Panc1 (cell line): Measurements from ENCODE around the gene ASB6. TPM values are rescaled to one million over a fixed set of nuclear protein-coding genes. Genes with fewer than 3 reads are reported as not detected.

ENCODE experiments used
- ATAC-seq: fragments of 200-7000 bp; cut with Tn5 transposase; 2 replicates; pipeline ENCODE4 v1.9.1; 2020; ENCODE audit warnings: mild to moderate bottlenecking, moderate library complexity
- BruUV-seq: library from RNA; stranded (reverse); fragments of 400-500 nt; replicated peaks from 2 replicates; lab custom pipeline; 2021; lab: Mats Ljungman, UMichigan
- CTCF ChIA-PET: fragments of 300-600 bp; sonication (Branson Sonifier 250); formaldehyde crosslinking; loops from one replicate; lab custom pipeline; 2022; ENCODE audit warnings: antibody characterized with exemption; lab: Charles Lee
- POLR2A ChIA-PET: fragments of 300-600 bp; sonication (Branson Sonifier 250); formaldehyde crosslinking; loops from one replicate; lab custom pipeline; 2022; ENCODE audit warnings: antibody characterized with exemption; lab: Charles Lee
- DNase-seq: peaks from one replicate; pipeline ENCODE4 v3.0.0-alpha.2; 2010; ENCODE audit warnings: low read depth, low spot score
- H3K27ac ChIP-seq: 2 replicates; pipeline ENCODE4 v1.5.1; 2011; ENCODE audit warnings: mild to moderate bottlenecking, low read length, inconsistent platforms
- H3K27me3 ChIP-seq: fragments of 200-500 bp; sonication (Bioruptor generic); 2 replicates; pipeline ENCODE4 v1.6.0; 2014; ENCODE audit warnings: low read length, inconsistent platforms; ENCODE audit not compliant: control insufficient read depth, insufficient read depth
- H3K36me3 ChIP-seq: fragments of 200-500 bp; sonication (Bioruptor generic); 2 replicates; pipeline ENCODE4 v1.5.1; 2014; ENCODE audit warnings: inconsistent platforms, mild to moderate bottlenecking, low read length, moderate library complexity; ENCODE audit not compliant: control insufficient read depth, insufficient read depth
- H3K4me1 ChIP-seq: 2 replicates; pipeline ENCODE4 v1.5.1; 2011; ENCODE audit warnings: inconsistent platforms, mild to moderate bottlenecking, low read length, moderate library complexity; ENCODE audit not compliant: control insufficient read depth, insufficient read depth
- H3K4me3 ChIP-seq, 2 experiments: 2 replicates each; pipeline ENCODE4 v1.5.1; 2011 to 2012; ENCODE audit warnings: low read depth in 2 of 2, low read length in 2 of 2, mild to moderate bottlenecking in 2 of 2, inconsistent platforms in 1 of 2, moderate library complexity in 1 of 2
- H3K9me3 ChIP-seq: fragments of 200-500 bp; sonication (Bioruptor generic); 2 replicates; pipeline ENCODE4 v1.5.1; 2014; ENCODE audit warnings: low read depth, mild to moderate bottlenecking, inconsistent platforms, low read length, moderate library complexity; ENCODE audit not compliant: control insufficient read depth, insufficient read depth
- CTCF ChIP-seq: fragments of 450-650 bp; IDR thresholded peaks from 2 replicates; pipeline ENCODE4 v1.5.1; 2017; ENCODE audit warnings: mild to moderate bottlenecking
- POLR2AphosphoS5 ChIP-seq: IDR thresholded peaks from 2 replicates; pipeline ENCODE4 v1.6.1; 2012; ENCODE audit warnings: mild to moderate bottlenecking, low read depth, low read length, moderate library complexity
- SIN3A ChIP-seq: IDR thresholded peaks from 2 replicates; pipeline ENCODE4 v1.6.1; 2012; ENCODE audit warnings: low read depth, mild to moderate bottlenecking, low read length, moderate library complexity, borderline replicate concordance; ENCODE audit not compliant: insufficient read depth
- TCF7L2 ChIP-seq: IDR thresholded peaks from 2 replicates; pipeline ENCODE4 v1.6.1; 2011; ENCODE audit warnings: mild to moderate bottlenecking, low read depth, low read length, inconsistent platforms
- in situ Hi-C: cut with HindIII; loops from 2 replicates; pipeline ENCODE4 v1.10.0; 2016; ENCODE audit warnings: low sequenced_read_pairs, low pct_unique_long_range_greater_than_20kb
- intact Hi-C: fragments of 100-400 bp; cut with micrococcal nuclease; formaldehyde crosslinking; loops from one replicate; pipeline ENCODE4 v1.10.0; 2022; ENCODE audit not compliant: unreplicated experiment
- total RNA-seq: library from RNA; stranded (reverse); gene quantifications from one replicate; pipeline ENCODE4 v1.2.1, GENCODE V29; 2021; ENCODE audit not compliant: unreplicated experiment
- TF ChIP-seq, protein P1 (sequence below), 2 experiments: IDR thresholded peaks; 2 replicates each; pipeline ENCODE4 v1.6.1; 2011 to 2012; ENCODE audit warnings: low read depth in 2 of 2, control low read depth in 1 of 2, low read length in 1 of 2, mild to moderate bottlenecking in 1 of 2, moderate library complexity in 1 of 2; ENCODE audit not compliant: insufficient read depth in 1 of 2

ASB6 gene
- total RNA-seq, 1 experiment from 2014 or later, result 14.3 TPM

DNA sequence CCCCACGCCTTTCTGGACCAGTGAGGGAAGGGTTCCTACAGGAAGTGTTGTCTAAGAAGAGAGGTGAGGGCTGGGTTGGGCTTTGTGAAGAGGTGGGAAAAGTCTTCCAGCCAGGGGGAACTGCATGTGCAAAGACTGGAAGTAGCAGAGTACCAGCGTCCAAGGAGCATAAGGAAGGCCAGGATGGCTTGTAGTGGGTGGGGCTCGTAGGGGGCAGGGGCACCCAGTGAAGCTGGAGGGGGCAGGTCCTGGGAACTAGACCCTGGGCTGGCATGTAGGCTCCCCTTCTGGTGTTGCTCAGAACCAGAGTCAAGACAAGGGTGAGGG is 43.9 kb upstream of the ASB6 start:
- no peaks in the 10 kb centered on the region for H3K27me3 ChIP-seq
- no peaks in the 10 kb centered on the region for H3K36me3 ChIP-seq
- DNase-seq (no peak), ATAC-seq (peak; percentile 56; the same call in 1 of the 2 replicates)
- intact Hi-C loops (no loop called here), in situ Hi-C loops (no loop called here)
- no peak overlapping the region for H3K4me3 ChIP-seq
- TF ChIP-seq TCF7L2 (no peak), POLR2AphosphoS5 (no peak), CTCF (no peak), SIN3A (no peak)
- TF ChIP-seq, protein P1, sequence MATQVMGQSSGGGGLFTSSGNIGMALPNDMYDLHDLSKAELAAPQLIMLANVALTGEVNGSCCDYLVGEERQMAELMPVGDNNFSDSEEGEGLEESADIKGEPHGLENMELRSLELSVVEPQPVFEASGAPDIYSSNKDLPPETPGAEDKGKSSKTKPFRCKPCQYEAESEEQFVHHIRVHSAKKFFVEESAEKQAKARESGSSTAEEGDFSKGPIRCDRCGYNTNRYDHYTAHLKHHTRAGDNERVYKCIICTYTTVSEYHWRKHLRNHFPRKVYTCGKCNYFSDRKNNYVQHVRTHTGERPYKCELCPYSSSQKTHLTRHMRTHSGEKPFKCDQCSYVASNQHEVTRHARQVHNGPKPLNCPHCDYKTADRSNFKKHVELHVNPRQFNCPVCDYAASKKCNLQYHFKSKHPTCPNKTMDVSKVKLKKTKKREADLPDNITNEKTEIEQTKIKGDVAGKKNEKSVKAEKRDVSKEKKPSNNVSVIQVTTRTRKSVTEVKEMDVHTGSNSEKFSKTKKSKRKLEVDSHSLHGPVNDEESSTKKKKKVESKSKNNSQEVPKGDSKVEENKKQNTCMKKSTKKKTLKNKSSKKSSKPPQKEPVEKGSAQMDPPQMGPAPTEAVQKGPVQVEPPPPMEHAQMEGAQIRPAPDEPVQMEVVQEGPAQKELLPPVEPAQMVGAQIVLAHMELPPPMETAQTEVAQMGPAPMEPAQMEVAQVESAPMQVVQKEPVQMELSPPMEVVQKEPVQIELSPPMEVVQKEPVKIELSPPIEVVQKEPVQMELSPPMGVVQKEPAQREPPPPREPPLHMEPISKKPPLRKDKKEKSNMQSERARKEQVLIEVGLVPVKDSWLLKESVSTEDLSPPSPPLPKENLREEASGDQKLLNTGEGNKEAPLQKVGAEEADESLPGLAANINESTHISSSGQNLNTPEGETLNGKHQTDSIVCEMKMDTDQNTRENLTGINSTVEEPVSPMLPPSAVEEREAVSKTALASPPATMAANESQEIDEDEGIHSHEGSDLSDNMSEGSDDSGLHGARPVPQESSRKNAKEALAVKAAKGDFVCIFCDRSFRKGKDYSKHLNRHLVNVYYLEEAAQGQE (IDR thresholded peaks at IDR 0.05; ENCODE audit: insufficient read depth in 1 of 2, low read depth in 2 of 2, low read length in 1 of 2), result no peak
- no peak overlapping the region for H3K27ac ChIP-seq
- POLR2A ChIA-PET, result no interaction called here
- no peaks in the 10 kb centered on the region for H3K9me3 ChIP-seq
- no peaks in the 10 kb centered on the region for H3K4me1 ChIP-seq
- no TSS peak for BruUV-seq
- CTCF ChIA-PET, result no interaction called here

DNA sequence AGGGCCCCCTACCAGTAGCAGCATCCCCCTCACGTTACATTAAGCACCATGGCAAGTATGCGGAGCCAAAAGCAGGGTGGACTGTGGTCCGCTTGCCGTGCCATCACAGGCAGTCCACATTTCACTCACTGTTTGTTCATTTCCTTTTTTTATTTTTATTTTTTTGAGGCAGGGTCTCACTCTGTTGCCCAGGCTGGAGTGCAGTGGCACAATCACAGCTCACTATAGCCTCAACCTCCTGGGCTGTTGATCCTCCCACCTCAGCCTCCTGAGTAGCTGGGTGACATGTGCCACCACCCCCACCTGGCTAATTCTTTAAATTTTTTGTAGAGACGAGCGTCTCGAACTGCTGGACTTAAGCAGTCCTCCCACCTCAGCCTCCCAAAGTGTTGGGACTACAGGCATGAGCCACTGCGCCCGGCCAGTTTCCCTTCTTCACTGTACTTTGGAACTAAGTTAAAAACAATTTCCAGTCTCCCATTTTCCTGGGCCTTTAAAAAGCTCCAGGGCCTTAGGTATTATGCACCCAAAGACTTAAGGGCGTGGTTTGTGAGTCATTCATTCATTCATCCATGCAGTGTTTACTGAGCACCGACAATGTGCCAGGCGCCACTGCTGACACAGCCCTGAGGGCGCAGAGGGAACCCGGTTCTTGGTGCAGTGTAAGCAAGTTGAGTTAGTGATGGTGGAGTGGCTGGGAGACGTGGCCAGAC is 43.4 kb upstream of the ASB6 start:
- Histone ChIP-seq H3K27ac (no peak overlapping the region), H3K27me3 (no peaks in the 10 kb centered on the region), H3K36me3 (no peaks in the 10 kb centered on the region), H3K9me3 (no peaks in the 10 kb centered on the region), H3K4me1 (no peaks in the 10 kb centered on the region), H3K4me3 (no peak overlapping the region)
- intact Hi-C loops, result no loop called here
- in situ Hi-C loops, result no loop called here
- no TSS peak for BruUV-seq
- TF ChIP-seq, protein P1 (IDR thresholded peaks at IDR 0.05; ENCODE audit: insufficient read depth in 1 of 2, low read depth in 2 of 2, low read length in 1 of 2), result no peak
- TF ChIP-seq SIN3A, result no peak
- ATAC-seq (peak; percentile 83), DNase-seq (no peak)
- ChIA-PET CTCF (no interaction called here), POLR2A (interaction anchor here (0.6 kb wide), 1 partner anchor 39 kb away, joined by 10 read pairs; no protein-coding TSS in a partner anchor)
